HepG2 (cell line): ENCODE results near the gene LITAF. TPM values are rescaled to one million over a fixed set of nuclear protein-coding genes. Genes with fewer than 3 reads are reported as not detected.

Source experiments
- ARID4A ChIP-seq: sonication (generic); formaldehyde crosslinking; IDR thresholded peaks from 2 replicates; pipeline ENCODE4 v1.5.0; 2020; ENCODE audit warnings: mild to moderate bottlenecking, missing genetic modification reagents, borderline replicate concordance
- CAMTA2 ChIP-seq: sonication (generic); formaldehyde crosslinking; IDR thresholded peaks from 2 replicates; pipeline ENCODE4 v1.4.0; 2020; ENCODE audit warnings: mild to moderate bottlenecking, missing genetic modification reagents, borderline replicate concordance
- FOSL1 ChIP-seq: sonication (generic); formaldehyde crosslinking; IDR thresholded peaks from 2 replicates; pipeline ENCODE4 v1.9.0; 2021; ENCODE audit warnings: missing genetic modification reagents, borderline replicate concordance
- MYC ChIP-seq: sonication (generic); formaldehyde crosslinking; IDR thresholded peaks from 2 replicates; pipeline ENCODE4 v1.9.0; 2021; ENCODE audit warnings: missing genetic modification reagents, borderline replicate concordance
- SALL1 ChIP-seq: sonication (generic); formaldehyde crosslinking; IDR thresholded peaks from 2 replicates; pipeline ENCODE4 v1.8.0; 2022; ENCODE audit warnings: mild to moderate bottlenecking, missing genetic modification reagents
- SMC3 ChIP-seq: IDR thresholded peaks from 2 replicates; pipeline ENCODE4 v1.6.1; 2011; ENCODE audit warnings: low read length, improper control_type of control experiment
- STAG1 ChIP-seq: sonication (generic); formaldehyde crosslinking; IDR thresholded peaks from 2 replicates; pipeline ENCODE4 v1.4.0; 2020; ENCODE audit warnings: missing genetic modification reagents
- ZNF292 ChIP-seq: sonication (generic); formaldehyde crosslinking; IDR thresholded peaks from 2 replicates; pipeline ENCODE4 v1.8.1; 2022; ENCODE audit warnings: mild to moderate bottlenecking, low read depth, missing genetic modification reagents, borderline replicate concordance
- ZNF547 ChIP-seq: sonication (generic); formaldehyde crosslinking; IDR thresholded peaks from 2 replicates; pipeline ENCODE4 v1.5.1; 2020; ENCODE audit warnings: mild to moderate bottlenecking, missing genetic modification reagents
- ZNF557 ChIP-seq: sonication (generic); formaldehyde crosslinking; IDR thresholded peaks from 2 replicates; pipeline ENCODE4 v1.4.0; 2020; ENCODE audit warnings: missing genetic modification reagents
- ZNF766 ChIP-seq: sonication (generic); formaldehyde crosslinking; IDR thresholded peaks from 2 replicates; pipeline ENCODE4 v1.5.0; 2020; ENCODE audit warnings: missing genetic modification reagents, borderline replicate concordance
- ZNF782 ChIP-seq: sonication (generic); formaldehyde crosslinking; IDR thresholded peaks from 2 replicates; pipeline ENCODE4 v1.4.0; 2020; ENCODE audit warnings: missing genetic modification reagents, mild to moderate bottlenecking, borderline replicate concordance
- polyA plus RNA-seq, 8 experiments: library from polyadenylated mRNA; depleted of rRNA in 3 of 8; stranded (reverse) in 7 of 8; unstranded in 1 of 8; fragments of >200 nt; fragmentation: Illumina TruSeq in 4 of 8; extraction: Trizol in 4 of 8; gene quantifications; 2 replicates each; pipeline versions ENCODE4 v1.2.1 to v1.2.3, GENCODE V29; 2011 to 2016; ENCODE audit warnings: low read depth in 4 of 8, missing spikeins in 1 of 8, mixed read lengths in 1 of 8; ENCODE audit not compliant: insufficient read depth in 1 of 8
- total RNA-seq, 5 experiments: library from RNA; depleted of rRNA; stranded (reverse); fragments of >200 nt; fragmentation: Illumina TruSeq; extraction: Trizol; gene quantifications; 2 replicates each; pipeline ENCODE4 v1.2.3, GENCODE V29; 2016; ENCODE audit warnings: low read depth in 1 of 5
- TF ChIP-seq, protein P1 (sequence below): sonication (generic); formaldehyde crosslinking; IDR thresholded peaks from 2 replicates; pipeline ENCODE4 v1.4.0; 2020; ENCODE audit warnings: mild to moderate bottlenecking, low read depth, missing genetic modification reagents
- TF ChIP-seq, protein P2 (sequence below): sonication (generic); formaldehyde crosslinking; IDR thresholded peaks from 2 replicates; pipeline ENCODE4 v1.8.0; 2023; ENCODE audit warnings: mild to moderate bottlenecking, missing genetic modification reagents
- TF ChIP-seq, protein P3 (sequence below): sonication (generic); formaldehyde crosslinking; IDR thresholded peaks from 2 replicates; pipeline ENCODE4 v1.4.0; 2020; ENCODE audit warnings: mild to moderate bottlenecking, missing genetic modification reagents

Gene LITAF
- total and polyA plus RNA-seq, 2 of the 13 experiments (the other 11 are each of a cell fraction or from before 2014, with no cell fraction given), result 80.1 to 141 TPM

DNA sequence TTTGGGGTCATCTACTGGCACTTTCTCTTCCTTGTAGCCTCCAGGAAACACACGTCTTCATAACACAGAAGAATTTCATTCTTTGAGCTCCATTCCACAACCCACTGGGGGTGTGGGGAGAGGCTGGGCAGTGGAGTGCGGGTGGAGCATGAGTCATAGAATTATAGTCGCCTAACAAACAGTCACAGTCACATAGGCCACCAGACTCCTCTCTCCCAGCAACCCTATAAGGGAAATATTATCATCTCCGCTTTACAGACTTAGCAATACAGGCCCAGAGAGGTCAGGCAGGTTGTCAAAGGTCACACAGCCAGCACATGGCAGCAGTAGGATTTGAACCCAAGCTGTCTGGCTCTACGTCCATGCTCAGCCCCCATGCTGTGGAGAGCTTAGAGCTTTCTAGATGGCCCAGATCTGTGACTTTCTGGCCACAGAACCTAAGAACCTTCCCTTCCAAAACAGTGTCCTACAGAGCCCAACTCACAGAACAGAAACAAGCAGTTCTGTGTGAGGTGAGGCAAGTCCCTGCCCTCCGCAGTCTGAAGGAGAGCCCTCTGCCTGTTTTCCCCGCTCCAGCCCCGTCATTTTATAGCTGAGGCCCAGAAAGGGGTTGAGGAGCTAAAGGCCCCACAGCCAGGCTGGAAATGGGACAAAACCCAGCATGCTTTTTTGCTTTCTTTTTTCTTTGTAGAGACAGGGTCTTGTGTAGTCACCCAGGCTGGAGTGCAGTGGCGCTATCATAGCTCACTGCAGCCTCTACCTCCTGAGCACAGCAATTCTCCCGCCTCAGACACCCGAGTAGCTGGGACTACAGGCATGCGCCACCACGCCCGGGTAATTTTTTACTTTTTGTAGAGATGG lies 10.7 kb upstream of the LITAF start (continued):
- TF ChIP-seq ZNF292 (CRISPR knock-in tag) (peak; percentile 56), ARID4A (CRISPR knock-in tag) (no peak), ZNF766 (CRISPR knock-in tag) (peak; percentile 47; the same call in 1 of the 2 replicates), ZNF782 (CRISPR knock-in tag) (0 out of 2 replicates have a peak, but pooled peaks have one; percentile 38), FOSL1 (CRISPR knock-in tag) (no peak), MYC (CRISPR knock-in tag) (peak; percentile 31; the same call in 1 of the 2 replicates), STAG1 (peak; percentile 42), ZNF557 (no peak), ZNF547 (0 out of 2 replicates have a peak, but pooled peaks have one; percentile 2), SALL1 (CRISPR knock-in tag) (0 out of 2 replicates have a peak, but pooled peaks have one; percentile 42), SMC3 (no peak), CAMTA2 (CRISPR knock-in tag) (0 out of 2 replicates have a peak, but pooled peaks have one; percentile 68)
- TF ChIP-seq, protein P1, sequence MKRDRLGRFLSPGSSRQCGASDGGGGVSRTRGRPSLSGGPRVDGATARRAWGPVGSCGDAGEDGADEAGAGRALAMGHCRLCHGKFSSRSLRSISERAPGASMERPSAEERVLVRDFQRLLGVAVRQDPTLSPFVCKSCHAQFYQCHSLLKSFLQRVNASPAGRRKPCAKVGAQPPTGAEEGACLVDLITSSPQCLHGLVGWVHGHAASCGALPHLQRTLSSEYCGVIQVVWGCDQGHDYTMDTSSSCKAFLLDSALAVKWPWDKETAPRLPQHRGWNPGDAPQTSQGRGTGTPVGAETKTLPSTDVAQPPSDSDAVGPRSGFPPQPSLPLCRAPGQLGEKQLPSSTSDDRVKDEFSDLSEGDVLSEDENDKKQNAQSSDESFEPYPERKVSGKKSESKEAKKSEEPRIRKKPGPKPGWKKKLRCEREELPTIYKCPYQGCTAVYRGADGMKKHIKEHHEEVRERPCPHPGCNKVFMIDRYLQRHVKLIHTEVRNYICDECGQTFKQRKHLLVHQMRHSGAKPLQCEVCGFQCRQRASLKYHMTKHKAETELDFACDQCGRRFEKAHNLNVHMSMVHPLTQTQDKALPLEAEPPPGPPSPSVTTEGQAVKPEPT (CRISPR knock-in tag), result peak; percentile 74
- TF ChIP-seq, protein P2, sequence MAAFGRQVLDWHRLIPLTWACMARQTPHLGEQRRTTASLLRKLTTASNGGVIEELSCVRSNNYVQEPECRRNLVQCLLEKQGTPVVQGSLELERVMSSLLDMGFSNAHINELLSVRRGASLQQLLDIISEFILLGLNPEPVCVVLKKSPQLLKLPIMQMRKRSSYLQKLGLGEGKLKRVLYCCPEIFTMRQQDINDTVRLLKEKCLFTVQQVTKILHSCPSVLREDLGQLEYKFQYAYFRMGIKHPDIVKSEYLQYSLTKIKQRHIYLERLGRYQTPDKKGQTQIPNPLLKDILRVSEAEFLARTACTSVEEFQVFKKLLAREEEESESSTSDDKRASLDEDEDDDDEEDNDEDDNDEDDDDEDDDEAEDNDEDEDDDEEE (CRISPR knock-in tag), result peak; percentile 80; the same call in 1 of the 2 replicates
- TF ChIP-seq, protein P3, sequence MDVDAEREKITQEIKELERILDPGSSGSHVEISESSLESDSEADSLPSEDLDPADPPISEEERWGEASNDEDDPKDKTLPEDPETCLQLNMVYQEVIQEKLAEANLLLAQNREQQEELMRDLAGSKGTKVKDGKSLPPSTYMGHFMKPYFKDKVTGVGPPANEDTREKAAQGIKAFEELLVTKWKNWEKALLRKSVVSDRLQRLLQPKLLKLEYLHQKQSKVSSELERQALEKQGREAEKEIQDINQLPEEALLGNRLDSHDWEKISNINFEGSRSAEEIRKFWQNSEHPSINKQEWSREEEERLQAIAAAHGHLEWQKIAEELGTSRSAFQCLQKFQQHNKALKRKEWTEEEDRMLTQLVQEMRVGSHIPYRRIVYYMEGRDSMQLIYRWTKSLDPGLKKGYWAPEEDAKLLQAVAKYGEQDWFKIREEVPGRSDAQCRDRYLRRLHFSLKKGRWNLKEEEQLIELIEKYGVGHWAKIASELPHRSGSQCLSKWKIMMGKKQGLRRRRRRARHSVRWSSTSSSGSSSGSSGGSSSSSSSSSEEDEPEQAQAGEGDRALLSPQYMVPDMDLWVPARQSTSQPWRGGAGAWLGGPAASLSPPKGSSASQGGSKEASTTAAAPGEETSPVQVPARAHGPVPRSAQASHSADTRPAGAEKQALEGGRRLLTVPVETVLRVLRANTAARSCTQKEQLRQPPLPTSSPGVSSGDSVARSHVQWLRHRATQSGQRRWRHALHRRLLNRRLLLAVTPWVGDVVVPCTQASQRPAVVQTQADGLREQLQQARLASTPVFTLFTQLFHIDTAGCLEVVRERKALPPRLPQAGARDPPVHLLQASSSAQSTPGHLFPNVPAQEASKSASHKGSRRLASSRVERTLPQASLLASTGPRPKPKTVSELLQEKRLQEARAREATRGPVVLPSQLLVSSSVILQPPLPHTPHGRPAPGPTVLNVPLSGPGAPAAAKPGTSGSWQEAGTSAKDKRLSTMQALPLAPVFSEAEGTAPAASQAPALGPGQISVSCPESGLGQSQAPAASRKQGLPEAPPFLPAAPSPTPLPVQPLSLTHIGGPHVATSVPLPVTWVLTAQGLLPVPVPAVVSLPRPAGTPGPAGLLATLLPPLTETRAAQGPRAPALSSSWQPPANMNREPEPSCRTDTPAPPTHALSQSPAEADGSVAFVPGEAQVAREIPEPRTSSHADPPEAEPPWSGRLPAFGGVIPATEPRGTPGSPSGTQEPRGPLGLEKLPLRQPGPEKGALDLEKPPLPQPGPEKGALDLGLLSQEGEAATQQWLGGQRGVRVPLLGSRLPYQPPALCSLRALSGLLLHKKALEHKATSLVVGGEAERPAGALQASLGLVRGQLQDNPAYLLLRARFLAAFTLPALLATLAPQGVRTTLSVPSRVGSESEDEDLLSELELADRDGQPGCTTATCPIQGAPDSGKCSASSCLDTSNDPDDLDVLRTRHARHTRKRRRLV (CRISPR knock-in tag), result peak; percentile 60; the same call in 1 of the 2 replicates
